ENCODE data around the gene SIL1. TPM values are rescaled to one million over a fixed set of nuclear protein-coding genes. Genes with fewer than 3 reads are reported as not detected.

SIL1 gene
- total and polyA plus RNA-seq, 10 donors = 23.4 to 42.3 (median 32.6) TPM

DNA sequence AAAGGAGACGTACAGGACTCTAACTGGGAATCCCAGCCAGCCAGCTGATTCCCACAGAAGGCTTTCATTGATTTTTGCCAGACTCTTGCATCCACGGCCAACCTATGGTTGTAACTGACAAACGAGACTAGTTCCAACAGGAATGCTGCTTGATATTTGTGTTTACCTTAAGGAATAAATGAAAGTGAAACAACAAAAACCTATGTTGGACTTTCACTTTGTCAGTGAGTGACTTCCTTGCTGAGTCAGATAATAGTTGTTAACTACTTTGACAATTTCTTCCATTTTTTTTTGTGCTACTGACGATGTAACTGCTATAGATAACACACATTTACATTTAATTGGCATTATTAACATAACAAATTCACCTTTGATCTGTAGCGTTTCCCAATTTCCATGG lies 259.6 kb downstream of the SIL1 start:
- H3K27ac ChIP-seq = no peak overlapping the region
- H3K27me3 ChIP-seq (replicated peaks in 1 of 7) = no peaks in the 10 kb centered on the region
- no peak for TF ChIP-seq POLR2AphosphoS5 (IDR thresholded peaks at IDR 0.05)
- TF ChIP-seq, protein P1, sequence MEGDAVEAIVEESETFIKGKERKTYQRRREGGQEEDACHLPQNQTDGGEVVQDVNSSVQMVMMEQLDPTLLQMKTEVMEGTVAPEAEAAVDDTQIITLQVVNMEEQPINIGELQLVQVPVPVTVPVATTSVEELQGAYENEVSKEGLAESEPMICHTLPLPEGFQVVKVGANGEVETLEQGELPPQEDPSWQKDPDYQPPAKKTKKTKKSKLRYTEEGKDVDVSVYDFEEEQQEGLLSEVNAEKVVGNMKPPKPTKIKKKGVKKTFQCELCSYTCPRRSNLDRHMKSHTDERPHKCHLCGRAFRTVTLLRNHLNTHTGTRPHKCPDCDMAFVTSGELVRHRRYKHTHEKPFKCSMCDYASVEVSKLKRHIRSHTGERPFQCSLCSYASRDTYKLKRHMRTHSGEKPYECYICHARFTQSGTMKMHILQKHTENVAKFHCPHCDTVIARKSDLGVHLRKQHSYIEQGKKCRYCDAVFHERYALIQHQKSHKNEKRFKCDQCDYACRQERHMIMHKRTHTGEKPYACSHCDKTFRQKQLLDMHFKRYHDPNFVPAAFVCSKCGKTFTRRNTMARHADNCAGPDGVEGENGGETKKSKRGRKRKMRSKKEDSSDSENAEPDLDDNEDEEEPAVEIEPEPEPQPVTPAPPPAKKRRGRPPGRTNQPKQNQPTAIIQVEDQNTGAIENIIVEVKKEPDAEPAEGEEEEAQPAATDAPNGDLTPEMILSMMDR (IDR thresholded peaks at IDR 0.05 in 8 of 11, conservative IDR thresholded peaks at IDR 0.05 in 3 of 11) = no peak
- TF ChIP-seq POLR2A (IDR thresholded peaks at IDR 0.05) = no peak
- intact Hi-C loops (cut with DNase I; ENCODE audit: low total_unique reads) = no loop called here
- DNase-seq = no peak
- no peak overlapping the region for H3K4me3 ChIP-seq
- WGBS, 5 donors = 76 to 90% (median 88%) methylated on average over 5 of the region's 5 CpGs
- H3K9me3 ChIP-seq = no peaks in the 10 kb centered on the region
- H3K4me1 ChIP-seq = peaks cover 0 to 23% (median 4%) of the 10 kb centered on the region in 6 donors
- H3K36me3 ChIP-seq = peaks cover 0 to 43% (median 15%) of the 10 kb centered on the region in 6 donors

DNA sequence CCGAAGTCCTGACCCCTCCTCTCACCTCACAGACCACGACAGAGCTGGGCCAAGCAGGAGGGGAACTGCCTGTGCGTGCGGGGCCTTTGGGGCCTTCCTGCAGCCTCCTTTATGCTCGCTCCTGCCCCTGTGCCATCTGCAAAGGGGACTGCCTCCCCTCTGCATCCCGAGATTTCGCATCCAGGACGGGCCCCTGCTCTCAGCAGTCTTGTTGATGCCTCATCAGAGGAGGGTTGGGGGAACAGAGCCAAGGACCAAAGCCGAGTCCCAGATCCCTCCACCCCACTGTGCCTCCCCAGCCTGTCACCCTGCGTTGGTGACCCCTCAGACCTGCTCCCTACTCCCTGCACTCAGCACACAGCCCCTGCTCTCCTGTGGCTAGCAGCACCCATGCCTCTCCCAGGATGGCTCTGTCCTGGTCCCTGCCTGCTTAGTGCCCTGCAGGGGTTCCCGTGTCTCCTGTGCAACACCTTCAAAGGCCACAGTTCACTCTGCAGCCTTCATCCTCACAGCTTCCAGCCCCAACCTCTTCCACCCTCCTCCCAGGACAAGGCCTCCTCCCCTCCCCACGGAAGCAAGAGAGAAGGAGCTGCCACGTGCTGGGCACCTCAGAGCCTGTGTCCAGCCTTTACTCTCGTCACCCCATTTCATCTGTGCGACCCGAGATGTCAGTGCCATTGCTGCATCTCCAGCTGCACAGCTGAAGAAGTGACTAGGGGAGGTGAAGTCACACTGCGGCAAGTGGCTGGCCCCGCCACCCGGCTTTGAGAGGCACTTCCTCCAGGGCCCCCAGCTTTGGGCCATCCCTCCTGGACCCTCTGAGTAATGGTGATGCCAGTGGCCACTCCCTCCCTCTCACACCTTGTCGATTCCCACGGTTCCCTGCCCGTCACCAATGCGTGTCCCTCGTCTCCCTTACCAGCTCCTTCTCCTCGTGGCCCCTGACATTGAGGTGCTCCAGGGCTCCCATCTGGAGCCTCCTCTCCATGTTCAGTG lies 260.5 kb downstream of the SIL1 start:
- intact Hi-C loops (cut with DNase I; ENCODE audit: low total_unique reads) = no loop called here
- H3K27me3 ChIP-seq (replicated peaks in 1 of 7) = no peaks in the 10 kb centered on the region
- DNase-seq = peak; percentile 70
- peaks cover 0 to 51% (median 24%) of the 10 kb centered on the region in 6 donors for H3K36me3 ChIP-seq
- H3K27ac ChIP-seq = peak overlapping the region in 4 of 8 donors; percentile 66 to 71 (median 70)
- no peak for TF ChIP-seq POLR2A (IDR thresholded peaks at IDR 0.05)
- TF ChIP-seq POLR2AphosphoS5 (IDR thresholded peaks at IDR 0.05) = peak in 2 of 3 donors; percentile 21 to 30
- TF ChIP-seq, protein P1 (IDR thresholded peaks at IDR 0.05 in 8 of 11, conservative IDR thresholded peaks at IDR 0.05 in 3 of 11) = no peak
- WGBS, 5 donors = 89 to 94% (median 92%) methylated on average over 25 of the region's 25 CpGs
- H3K4me3 ChIP-seq = no peak overlapping the region
- H3K9me3 ChIP-seq = no peaks in the 10 kb centered on the region
- peaks cover 0 to 23% (median 4%) of the 10 kb centered on the region in 6 donors for H3K4me1 ChIP-seq

- peak overlapping the region in 5 of 8 donors; percentile 41 to 71 (median 70) for H3K27ac ChIP-seq
- intact Hi-C loops (cut with DNase I; ENCODE audit: low total_unique reads) = no loop called here
Observed at GRCh38 chr5:138936968-138937345, 261.2 kb downstream of the SIL1 start.

More at GRCh38 chr5:138936968-138937345, 261.2 kb downstream of the SIL1 start:
- DNase-seq = no peak
- Histone ChIP-seq H3K36me3 (peaks cover 0 to 55% (median 31%) of the 10 kb centered on the region in 6 donors), H3K9me3 (no peaks in the 10 kb centered on the region), H3K4me3 (no peak overlapping the region), H3K4me1 (peaks cover 0 to 23% (median 4%) of the 10 kb centered on the region in 6 donors), H3K27me3 (replicated peaks in 1 of 7) (no peaks in the 10 kb centered on the region)
- TF ChIP-seq POLR2AphosphoS5 (IDR thresholded peaks at IDR 0.05) = no peak
- no peak for TF ChIP-seq POLR2A (IDR thresholded peaks at IDR 0.05)
- TF ChIP-seq, protein P1 (IDR thresholded peaks at IDR 0.05 in 8 of 11, conservative IDR thresholded peaks at IDR 0.05 in 3 of 11) = no peak
- 50 to 96% (median 79%) methylated on average over 2 of the region's 2 CpGs for WGBS, 5 donors

Data from spleen (tissue), 11 donors.